GM12864 (cell line): ENCODE measurements around the gene PRKCZ.

ENCODE experiments used
- DNase-seq: peaks from one replicate; pipeline ENCODE4 v3.0.0-alpha.2; 2011; ENCODE audit warnings: low read depth
- H3K4me3 ChIP-seq: 2 replicates; pipeline ENCODE4 v1.5.1; 2011; ENCODE audit warnings: mild to moderate bottlenecking, low read depth, low read length, control low read depth
- TF ChIP-seq, protein P1 (sequence below): IDR thresholded peaks from 2 replicates; pipeline ENCODE4 v1.5.1; 2011; ENCODE audit warnings: low read depth, mild to moderate bottlenecking, moderate library complexity, low read length, control low read depth, inconsistent platforms; ENCODE audit errors: missing control alignments

Gene PRKCZ

DNA sequence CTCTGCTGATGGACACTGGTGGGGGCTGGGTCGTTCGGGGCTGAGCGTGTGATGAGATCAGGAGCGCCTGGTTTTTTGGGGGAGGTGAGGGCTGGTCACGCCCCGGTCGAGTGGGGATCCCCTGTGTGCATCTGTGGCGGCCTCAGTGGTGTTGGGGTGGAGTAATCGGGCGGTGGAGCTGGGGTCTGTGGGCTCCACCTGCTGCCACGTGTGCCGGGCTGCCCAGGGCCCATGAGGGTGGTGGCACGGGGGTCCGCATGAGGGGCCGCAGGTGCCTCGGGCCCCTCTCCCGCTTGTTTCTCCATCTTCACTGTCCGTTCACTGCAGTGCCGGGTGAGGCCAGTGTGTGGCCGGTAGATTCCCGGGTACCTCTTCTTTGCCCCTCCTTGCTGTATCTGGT lies 17.2 kb downstream of the PRKCZ start:
- no peak overlapping the region for H3K4me3 ChIP-seq
- TF ChIP-seq, protein P1, sequence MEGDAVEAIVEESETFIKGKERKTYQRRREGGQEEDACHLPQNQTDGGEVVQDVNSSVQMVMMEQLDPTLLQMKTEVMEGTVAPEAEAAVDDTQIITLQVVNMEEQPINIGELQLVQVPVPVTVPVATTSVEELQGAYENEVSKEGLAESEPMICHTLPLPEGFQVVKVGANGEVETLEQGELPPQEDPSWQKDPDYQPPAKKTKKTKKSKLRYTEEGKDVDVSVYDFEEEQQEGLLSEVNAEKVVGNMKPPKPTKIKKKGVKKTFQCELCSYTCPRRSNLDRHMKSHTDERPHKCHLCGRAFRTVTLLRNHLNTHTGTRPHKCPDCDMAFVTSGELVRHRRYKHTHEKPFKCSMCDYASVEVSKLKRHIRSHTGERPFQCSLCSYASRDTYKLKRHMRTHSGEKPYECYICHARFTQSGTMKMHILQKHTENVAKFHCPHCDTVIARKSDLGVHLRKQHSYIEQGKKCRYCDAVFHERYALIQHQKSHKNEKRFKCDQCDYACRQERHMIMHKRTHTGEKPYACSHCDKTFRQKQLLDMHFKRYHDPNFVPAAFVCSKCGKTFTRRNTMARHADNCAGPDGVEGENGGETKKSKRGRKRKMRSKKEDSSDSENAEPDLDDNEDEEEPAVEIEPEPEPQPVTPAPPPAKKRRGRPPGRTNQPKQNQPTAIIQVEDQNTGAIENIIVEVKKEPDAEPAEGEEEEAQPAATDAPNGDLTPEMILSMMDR, result no peak
- DNase-seq, result no peak

DNA sequence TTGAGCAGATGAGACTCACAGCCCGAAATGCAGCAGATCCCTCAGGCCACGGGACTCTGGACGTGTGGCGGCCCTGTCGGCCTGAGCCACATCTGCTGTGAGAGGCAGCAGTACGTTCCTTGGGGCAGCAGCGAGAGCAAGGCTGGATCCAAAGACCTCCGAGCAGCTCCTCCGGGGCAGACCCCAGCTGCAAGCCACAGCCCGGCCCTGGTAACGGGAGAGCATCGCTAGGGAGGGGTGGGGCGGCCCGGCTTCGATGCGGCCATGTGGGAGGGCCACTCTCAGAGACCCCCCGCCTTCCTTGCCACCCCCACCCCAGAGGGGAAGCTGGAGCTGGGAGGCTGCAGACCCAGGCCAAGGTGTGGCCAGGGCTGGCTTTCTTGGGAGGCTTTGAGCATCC lies 17.8 kb downstream of the PRKCZ start:
- no peak for DNase-seq
- H3K4me3 ChIP-seq, result no peak overlapping the region
- TF ChIP-seq, protein P1, result no peak

DNA sequence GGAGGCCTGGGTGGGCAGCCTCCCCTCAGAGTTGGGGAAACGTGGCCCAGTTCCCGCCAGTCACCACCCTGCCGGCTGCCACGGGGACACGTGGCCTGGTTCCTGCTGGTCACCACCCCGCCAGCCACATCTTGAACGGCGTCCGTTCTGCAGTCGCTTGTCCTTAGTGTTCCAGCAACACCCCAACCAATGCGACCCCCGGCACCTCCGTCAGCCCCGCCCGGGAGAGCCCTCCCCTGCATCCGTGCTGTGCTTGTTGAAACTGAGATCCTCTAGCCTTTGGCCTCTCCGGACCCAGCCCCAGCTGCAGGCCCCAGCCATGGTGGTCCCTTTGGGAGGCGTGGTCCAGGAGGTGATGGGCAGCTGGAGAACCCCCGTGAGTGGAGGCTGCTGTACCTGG lies 18.7 kb downstream of the PRKCZ start:
- no peak overlapping the region for H3K4me3 ChIP-seq
- TF ChIP-seq, protein P1, result no peak
- DNase-seq, result no peak

DNA sequence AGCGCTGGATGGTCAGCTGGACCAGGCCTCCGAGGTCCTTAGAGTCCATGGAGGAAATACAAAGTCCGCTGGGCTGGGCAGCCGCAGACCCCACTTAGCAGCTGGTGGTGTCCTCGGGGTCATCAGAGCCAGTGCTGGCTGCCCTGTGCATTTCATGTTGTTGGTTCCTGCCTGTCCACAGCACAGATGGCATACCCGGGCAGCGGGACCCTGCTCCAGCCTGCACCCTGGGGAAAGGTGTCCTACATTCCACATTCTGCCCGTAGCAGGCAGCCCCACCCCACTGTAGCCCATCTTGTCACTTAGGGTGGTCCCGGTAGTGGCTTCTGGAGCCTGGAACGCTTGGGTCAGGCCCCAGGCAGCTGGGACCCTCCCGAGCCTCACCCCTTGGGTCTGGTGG lies 19.8 kb downstream of the PRKCZ start:
- TF ChIP-seq, protein P1, result no peak
- DNase-seq, result no peak
- H3K4me3 ChIP-seq, result no peak overlapping the region

DNA sequence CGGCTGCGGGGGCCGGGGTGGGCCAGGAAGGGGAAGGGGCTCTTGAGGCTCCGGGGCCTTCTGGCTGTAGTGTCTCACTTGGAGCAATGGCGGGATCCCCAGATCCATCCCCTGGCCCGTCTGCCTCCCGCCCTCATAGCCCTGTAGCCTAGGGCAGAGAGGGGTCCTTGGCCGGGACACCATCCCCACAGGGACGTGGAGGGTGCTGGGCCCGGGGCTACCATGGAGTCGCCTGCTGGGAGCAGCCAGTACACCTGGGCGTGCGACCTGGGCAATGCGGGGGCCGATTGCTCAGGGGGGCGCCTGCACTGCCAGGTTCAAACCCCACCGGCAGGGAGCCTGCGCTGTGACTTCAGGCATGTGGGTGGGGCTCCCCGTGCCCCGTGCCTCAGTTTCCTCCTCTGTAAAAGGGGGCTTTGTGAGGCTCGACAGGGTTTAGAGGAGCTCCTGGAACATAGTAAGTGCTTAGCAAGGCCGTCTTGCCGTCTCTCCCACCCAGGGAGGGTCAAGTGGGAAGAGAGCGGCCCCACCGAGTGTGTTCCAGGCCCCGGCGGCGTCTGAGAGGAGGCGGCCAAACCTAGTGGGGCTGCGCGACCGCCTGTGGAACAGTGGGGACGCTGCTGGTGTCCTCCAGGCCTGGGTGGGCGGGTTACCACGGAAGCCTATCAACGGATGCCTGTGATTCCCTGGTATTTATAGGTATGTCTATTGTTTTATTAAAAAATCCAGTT lies 20.8 kb downstream of the PRKCZ start:
- TF ChIP-seq, protein P1, result no peak
- DNase-seq, result no peak

DNA sequence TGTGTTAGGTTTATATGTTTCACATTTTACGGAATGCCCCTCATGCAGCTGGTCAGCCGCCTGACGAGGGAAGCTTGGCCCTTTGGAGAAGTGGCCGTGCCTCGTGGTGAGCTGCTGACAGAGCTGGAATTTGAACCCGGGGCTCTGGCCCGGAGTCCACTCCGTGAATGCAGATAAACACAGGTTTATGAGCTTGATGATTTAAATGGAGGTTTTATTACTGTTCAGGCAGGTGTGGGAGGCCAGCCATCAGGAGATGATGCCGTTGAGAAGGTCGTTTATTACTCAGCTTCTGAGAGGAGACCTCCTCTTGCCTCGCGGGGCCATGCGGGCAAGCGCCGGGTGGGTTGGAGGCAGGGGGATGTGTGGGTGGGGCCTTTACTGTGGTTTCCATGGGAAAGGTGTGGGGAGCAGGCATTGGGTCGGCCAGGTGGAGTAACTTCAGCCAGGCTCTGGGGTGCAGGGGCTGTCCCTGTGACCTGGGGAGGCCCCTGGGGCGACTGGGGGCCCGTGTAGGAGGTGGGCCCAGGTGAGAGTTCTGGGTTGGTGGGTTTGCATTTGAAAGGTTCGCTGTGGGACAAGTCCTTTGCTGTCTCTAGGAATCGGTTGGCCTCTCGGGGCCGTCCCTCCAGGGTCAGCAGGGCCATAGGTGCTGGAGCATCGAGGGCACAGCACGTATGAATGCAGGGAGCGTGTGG lies 22.0 kb downstream of the PRKCZ start:
- DNase-seq, result no peak
- no peak overlapping the region for H3K4me3 ChIP-seq
- TF ChIP-seq, protein P1, result no peak

More for the DNA sequence above, 20.8 kb downstream of the PRKCZ start:
- no peak overlapping the region for H3K4me3 ChIP-seq
